Subcutaneous adipose tissue (tissue), 4 donors: ENCODE measurements around the gene GTPBP2. TPM values are rescaled to one million over a fixed set of nuclear protein-coding genes. Genes with fewer than 3 reads are reported as not detected.

Experiments used
- CTCF ChIP-seq: fragments of 450-650 bp; IDR thresholded peaks from one replicate; pipeline ENCODE4 v1.5.1; 2016; ENCODE audit warnings: low read depth, mild to moderate bottlenecking, control low read depth, antibody characterized with exemption, moderate library complexity
- total RNA-seq, 4 donors: library from RNA; depleted of rRNA; stranded (reverse); fragments of >200 nt; gene quantifications; one replicate each; pipeline ENCODE4 v1.1.0, GENCODE V29; 2016

The GTPBP2 gene
- total RNA-seq: 10 to 100 TPM; 36.4 to 54.6 (median 46.0) TPM

- no peak for TF ChIP-seq CTCF
These were observed at the start of gene GTPBP2 for GRCh38 chr6:43629104-43629504. Gene GTPBP2 (minus strand): TSS chr6:43629264. CDS start chr6:43629162, 102 bp downstream.

GRCh38 chr6:43678341-43678740 is 49.3 kb upstream of the GTPBP2 start:
- no peak for TF ChIP-seq CTCF

GRCh38 chr6:43677759-43678158 is 48.7 kb upstream of the GTPBP2 start:
- no peak for TF ChIP-seq CTCF

GRCh38 chr6:43676962-43677606 is 48.0 kb upstream of the GTPBP2 start:
- no peak for TF ChIP-seq CTCF

- TF ChIP-seq CTCF: no peak
These were observed 45.9 kb upstream of the GTPBP2 start for GRCh38 chr6:43674921-43675320.

- no peak for TF ChIP-seq CTCF
These were observed 45.2 kb upstream of the GTPBP2 start for GRCh38 chr6:43674291-43674690.

GRCh38 chr6:43673444-43674084 is 44.5 kb upstream of the GTPBP2 start:
- TF ChIP-seq CTCF: no peak
